SU-DHL-6 (cell line): Measurements from ENCODE around the gene KATNBL1.
A peak's percentile ranks its signal among the peaks of the same experiment; 100 is the strongest.

ENCODE experiments used
- H2AFZ ChIP-seq: fragments of 200-600 bp; sonication (generic); 2 replicates; pipeline ENCODE4 v1.6.1; 2014; ENCODE audit warnings: low read depth, mild to moderate bottlenecking, moderate library complexity, mixed read lengths, antibody characterized with exemption, low read length; ENCODE audit not compliant: severe bottlenecking
- H3F3A ChIP-seq: fragments of 200-600 bp; shearing (Covaris generic); 2 replicates; pipeline ENCODE4 v1.6.0; 2016; ENCODE audit warnings: antibody characterized with exemption, mild to moderate bottlenecking; ENCODE audit not compliant: insufficient read depth
- H3K27ac ChIP-seq: fragments of 200-600 bp; sonication (generic); 2 replicates; pipeline ENCODE4 v1.5.1; 2016; ENCODE audit warnings: low read depth, mild to moderate bottlenecking, low read length, moderate library complexity, mixed read lengths
- H3K27me3 ChIP-seq: fragments of 200-600 bp; sonication (generic), shearing (Covaris generic); 2 replicates; pipeline ENCODE4 v1.6.0; 2014; ENCODE audit warnings: mild to moderate bottlenecking, low read length
- H3K36me3 ChIP-seq: fragments of 200-600 bp; sonication (generic); 2 replicates; pipeline ENCODE4 v1.6.1; 2014; ENCODE audit warnings: mild to moderate bottlenecking, low read length, mixed read lengths
- H3K4me2 ChIP-seq: fragments of 300-600, 200-600 bp; shearing (Covaris generic), sonication (generic); 2 replicates; pipeline ENCODE4 v1.6.0; 2014; ENCODE audit warnings: low read length, low read depth, mild to moderate bottlenecking; ENCODE audit not compliant: poor library complexity, severe bottlenecking
- H3K4me3 ChIP-seq: fragments of 200-600 bp; sonication (generic); 2 replicates; pipeline ENCODE4 v1.5.1; 2014; ENCODE audit warnings: antibody characterized with exemption, low read length, mild to moderate bottlenecking, mixed read lengths; ENCODE audit not compliant: insufficient read depth, poor library complexity, severe bottlenecking
- H3K79me2 ChIP-seq: fragments of 200-600 bp; sonication (generic); 2 replicates; pipeline ENCODE4 v1.6.1; 2014; ENCODE audit warnings: mild to moderate bottlenecking, low read length, moderate library complexity; ENCODE audit not compliant: insufficient read depth
- H3K9ac ChIP-seq: fragments of 200-600 bp; sonication (generic); 2 replicates; pipeline ENCODE4 v1.7.0; 2014; ENCODE audit warnings: mild to moderate bottlenecking, low read length
- H3K9me2 ChIP-seq: fragments of 200-600 bp; sonication (generic); replicated peaks from 2 replicates; pipeline ENCODE4 v1.6.1; 2014; ENCODE audit warnings: low read length; ENCODE audit not compliant: insufficient read depth
- H3K9me3 ChIP-seq: fragments of 200-600 bp; sonication (generic); 2 replicates; pipeline ENCODE4 v1.6.1; 2014; ENCODE audit warnings: low read length, mixed read lengths; ENCODE audit not compliant: insufficient read depth
- H4K20me1 ChIP-seq: fragments of 200-600 bp; sonication (generic); 2 replicates; pipeline ENCODE4 v1.6.1; 2014; ENCODE audit warnings: low read depth, mild to moderate bottlenecking, antibody characterized with exemption, low read length, moderate library complexity, mixed read lengths
- CTCF ChIP-seq: fragments of 200-600 bp; sonication (generic); IDR thresholded peaks from one replicate; pipeline ENCODE4 v1.5.1; 2017; ENCODE audit warnings: antibody characterized with exemption, mild to moderate bottlenecking, low read length, moderate library complexity; ENCODE audit not compliant: insufficient read depth, poor library complexity, severe bottlenecking
- EZH2phosphoT487 ChIP-seq: fragments of 200-600 bp; sonication (generic), shearing (Covaris generic); conservative IDR thresholded peaks from 2 replicates; pipeline ENCODE4 v1.6.1; 2018; ENCODE audit warnings: mild to moderate bottlenecking, antibody characterized with exemption, low read length, moderate library complexity, mixed read lengths

The KATNBL1 gene

GRCh38 chr15:34109797-34110663 is 99.9 kb downstream of the KATNBL1 start:
- Histone ChIP-seq H3K4me2 (no peak overlapping the region), H4K20me1 (no peaks in the 10 kb centered on the region), H3K9me3 (no peaks in the 10 kb centered on the region), H3K9ac (no peak overlapping the region), H3K4me3 (no peak overlapping the region), H3K27me3 (no peaks in the 10 kb centered on the region), H2AFZ (no peak overlapping the region), H3K9me2 (no peaks in the 10 kb centered on the region), H3F3A (no peaks in the 10 kb centered on the region), H3K79me2 (no peaks in the 10 kb centered on the region), H3K36me3 (no peaks in the 10 kb centered on the region), H3K27ac (no peak overlapping the region)
- TF ChIP-seq CTCF: peak; percentile 44
- TF ChIP-seq EZH2phosphoT487: no peak

GRCh38 chr15:34107315-34107714 is 102.6 kb downstream of the KATNBL1 start:
- H3K27ac ChIP-seq: no peak overlapping the region
- no peaks in the 10 kb centered on the region for H3K27me3 ChIP-seq
- H3K9me2 ChIP-seq: no peaks in the 10 kb centered on the region
- H3F3A ChIP-seq: no peaks in the 10 kb centered on the region
- H3K9me3 ChIP-seq: peaks cover 17% of the 10 kb centered on the region; the same call in 1 of the 2 replicates
- no peaks in the 10 kb centered on the region for H3K79me2 ChIP-seq
- H3K4me3 ChIP-seq: no peak overlapping the region
- H2AFZ ChIP-seq: no peak overlapping the region
- H3K36me3 ChIP-seq: peaks cover 7% of the 10 kb centered on the region; the same call in 1 of the 2 replicates
- no peak for TF ChIP-seq EZH2phosphoT487
- no peak for TF ChIP-seq CTCF
- no peak overlapping the region for H3K9ac ChIP-seq
- H3K4me2 ChIP-seq: no peak overlapping the region
- H4K20me1 ChIP-seq: no peaks in the 10 kb centered on the region

GRCh38 chr15:34106423-34106822 is 103.5 kb downstream of the KATNBL1 start:
- Histone ChIP-seq H3K9ac (no peak overlapping the region), H3F3A (no peaks in the 10 kb centered on the region), H4K20me1 (no peaks in the 10 kb centered on the region), H3K4me2 (no peak overlapping the region), H3K4me3 (no peak overlapping the region), H3K9me3 (peaks cover 19% of the 10 kb centered on the region; the same call in 1 of the 2 replicates), H3K36me3 (peaks cover 8% of the 10 kb centered on the region; the same call in 1 of the 2 replicates), H3K79me2 (peaks cover 2% of the 10 kb centered on the region), H3K27me3 (no peaks in the 10 kb centered on the region), H3K27ac (no peak overlapping the region), H3K9me2 (no peaks in the 10 kb centered on the region), H2AFZ (no peak overlapping the region)
- TF ChIP-seq CTCF (no peak), EZH2phosphoT487 (no peak)
